HCT116 (cell line): ENCODE data around the gene GNS. TPM values are rescaled to one million over a fixed set of nuclear protein-coding genes. Genes with fewer than 3 reads are reported as not detected.

Experiments
- ATAC-seq: fragments of 200-7000 bp; cut with Tn5 transposase; 2 replicates; pipeline ENCODE4 v1.9.1; 2020; ENCODE audit warnings: mild to moderate bottlenecking, moderate library complexity
- BruUV-seq: library from RNA; stranded (reverse); fragments of 400-500 nt; replicated peaks from 2 replicates; lab custom pipeline; 2021; lab: Mats Ljungman, UMichigan
- CTCF ChIA-PET: fragments of 300-600 bp; sonication (Branson Sonifier 250); formaldehyde crosslinking; loops from one replicate; lab custom pipeline; 2021; ENCODE audit warnings: antibody characterized with exemption; lab: Charles Lee
- POLR2A ChIA-PET: fragments of 300-600, 350-600 bp; sonication (Branson Sonifier 250); formaldehyde crosslinking; loops from one replicate; lab custom pipeline; 2021; ENCODE audit warnings: antibody characterized with exemption; lab: Charles Lee
- RAD21 ChIA-PET, 2 experiments: fragments of 300-600 bp; sonication (Branson Sonifier 250); formaldehyde crosslinking; loops; one replicate each; lab custom pipeline; 2023; ENCODE audit warnings: low total read pairs in 2 of 2; ENCODE audit not compliant: uncharacterized antibody in 2 of 2, unreplicated experiment in 2 of 2, low non-redundant PET in 1 of 2; lab: Charles Lee
- DNase-seq: peaks from one replicate; pipeline ENCODE4 v3.0.0-alpha.2; 2010; ENCODE audit warnings: low read depth, low spot score
- H2AFZ ChIP-seq: fragments of 200-600 bp; shearing (Covaris generic), sonication (generic); 2 replicates; pipeline ENCODE4 v1.6.1; 2017; ENCODE audit warnings: low read depth, mixed run types, mixed read lengths, antibody characterized with exemption, low read length; ENCODE audit not compliant: poor library complexity, severe bottlenecking
- H3K27ac ChIP-seq: 2 replicates; pipeline ENCODE4 v1.5.1; 2012; ENCODE audit warnings: low read depth, low read length
- H3K27me3 ChIP-seq: fragments of 200-600 bp; sonication (generic); 2 replicates; pipeline ENCODE4 v1.6.1; 2016; ENCODE audit warnings: mixed run types, low read length, mixed read lengths; ENCODE audit not compliant: insufficient read depth
- H3K36me3 ChIP-seq, 2 experiments: fragments of 200-500 bp in 1 of 2; fragments of 200-600 bp in 1 of 2; sonication (Bioruptor generic) in 1 of 2; sonication (generic) in 1 of 2; 2 replicates each; pipeline versions ENCODE4 v1.5.1 to v1.6.1; 2014 to 2016; ENCODE audit warnings: low read length in 2 of 2, inconsistent platforms in 1 of 2, mixed read lengths in 1 of 2, mixed run types in 1 of 2; ENCODE audit not compliant: insufficient read depth in 2 of 2, control insufficient read depth in 1 of 2
- H3K4me1 ChIP-seq, 2 experiments: fragments of 200-600 bp in 1 of 2; sonication (generic) in 1 of 2; 2 replicates each; pipeline versions ENCODE4 v1.5.1 to v1.6.1; 2012 to 2017; ENCODE audit warnings: low read length in 2 of 2, inconsistent platforms in 1 of 2, mild to moderate bottlenecking in 1 of 2, mixed read lengths in 1 of 2, mixed run types in 1 of 2, moderate library complexity in 1 of 2; ENCODE audit not compliant: insufficient read depth in 2 of 2, control insufficient read depth in 1 of 2
- H3K4me2 ChIP-seq: fragments of 200-600 bp; sonication (generic); 2 replicates; pipeline ENCODE4 v1.6.1; 2017; ENCODE audit warnings: mixed run types, low read length, mixed read lengths
- H3K4me3 ChIP-seq, 2 experiments: fragments of 200-600 bp in 1 of 2; sonication (generic) in 1 of 2; replicated peaks in 1 of 2; 2 replicates each; pipeline ENCODE4 v1.5.1; 2011 to 2016; ENCODE audit warnings: low read length in 2 of 2, control low read depth in 1 of 2, low read depth in 1 of 2, mild to moderate bottlenecking in 1 of 2, mixed read lengths in 1 of 2, mixed run types in 1 of 2
- H3K79me2 ChIP-seq: fragments of 200-600 bp; sonication (generic); 2 replicates; pipeline ENCODE4 v1.6.1; 2017; ENCODE audit warnings: mild to moderate bottlenecking, mixed run types, low read length, moderate library complexity, mixed read lengths; ENCODE audit not compliant: insufficient read depth
- H3K9ac ChIP-seq: fragments of 200-600 bp; sonication (generic); 2 replicates; pipeline ENCODE4 v1.6.1; 2016; ENCODE audit warnings: low read length, mixed read lengths
- H3K9me2 ChIP-seq: fragments of 200-600 bp; sonication (generic), shearing (Covaris generic); 2 replicates; pipeline ENCODE4 v1.6.1; 2017; ENCODE audit warnings: mixed run types, mild to moderate bottlenecking, moderate library complexity; ENCODE audit not compliant: insufficient read depth
- H3K9me3 ChIP-seq, 2 experiments: fragments of 200-500 bp in 1 of 2; fragments of 200-600 bp in 1 of 2; sonication (Bioruptor generic) in 1 of 2; sonication (generic) in 1 of 2; 2 replicates each; pipeline ENCODE4 v1.6.1; 2014 to 2017; ENCODE audit warnings: low read length in 2 of 2, mixed read lengths in 2 of 2, inconsistent platforms in 1 of 2, low read depth in 1 of 2, mild to moderate bottlenecking in 1 of 2, mixed run types in 1 of 2, moderate library complexity in 1 of 2; ENCODE audit not compliant: control insufficient read depth in 1 of 2, insufficient read depth in 1 of 2
- H4K20me1 ChIP-seq: fragments of 200-600 bp; sonication (generic), shearing (Covaris generic); 2 replicates; pipeline ENCODE4 v1.6.1; 2017; ENCODE audit warnings: mixed run types, mild to moderate bottlenecking, moderate library complexity; ENCODE audit not compliant: insufficient read depth
- CBX3 ChIP-seq: IDR thresholded peaks from 2 replicates; pipeline ENCODE4 v1.6.1; 2012; ENCODE audit warnings: low read depth
- CTCF ChIP-seq, 3 experiments: fragments of 200-600 bp in 1 of 3; sonication (generic) in 1 of 3; IDR thresholded peaks in 2 of 3; conservative IDR thresholded peaks in 1 of 3; 2 replicates each; pipeline ENCODE4 v1.5.1; 2012 to 2017; ENCODE audit warnings: low read depth in 2 of 3, low read length in 2 of 3, antibody characterized with exemption in 1 of 3, borderline replicate concordance in 1 of 3, control low read depth in 1 of 3, mild to moderate bottlenecking in 1 of 3, mixed read lengths in 1 of 3, mixed run types in 1 of 3, moderate library complexity in 1 of 3; ENCODE audit not compliant: insufficient read depth in 1 of 3
- EZH2phosphoT487 ChIP-seq: fragments of 200-600 bp; IDR thresholded peaks from 2 replicates; pipeline ENCODE4 v1.6.1; 2018; ENCODE audit warnings: antibody characterized with exemption, borderline replicate concordance
- FOSL1 ChIP-seq: IDR thresholded peaks from 2 replicates; pipeline ENCODE4 v1.6.1; 2012; ENCODE audit warnings: low read depth
- MAX ChIP-seq: IDR thresholded peaks from 2 replicates; pipeline ENCODE4 v1.6.1; 2012
- POLR2A ChIP-seq: IDR thresholded peaks from 2 replicates; pipeline ENCODE4 v1.7.0; 2011; ENCODE audit warnings: borderline replicate concordance; ENCODE audit not compliant: insufficient read depth, insufficient read length; ENCODE audit errors: extremely low read depth
- RAD21 ChIP-seq: IDR thresholded peaks from 2 replicates; pipeline ENCODE4 v1.6.1; 2012; ENCODE audit warnings: low read depth, mild to moderate bottlenecking
- SIN3A ChIP-seq: IDR thresholded peaks from 2 replicates; pipeline ENCODE4 v1.6.1; 2012; ENCODE audit warnings: low read depth
- SRF ChIP-seq: IDR thresholded peaks from 2 replicates; pipeline ENCODE4 v1.6.1; 2012; ENCODE audit warnings: low read depth
- ZFX ChIP-seq: fragments of 450-650 bp; IDR thresholded peaks from 2 replicates; pipeline ENCODE4 v1.6.1; 2017
- ZNF274 ChIP-seq: fragments of 200-500 bp; sonication (Bioruptor generic); IDR thresholded peaks from 2 replicates; pipeline ENCODE4 v1.6.1; 2014; ENCODE audit warnings: mild to moderate bottlenecking, low read depth, low read length, inconsistent platforms
- intact Hi-C: fragments of 100-400 bp; cut with micrococcal nuclease; formaldehyde crosslinking; loops from 2 replicates; pipeline ENCODE4 v1.10.0; 2022
- total RNA-seq: library from RNA; stranded (reverse); gene quantifications from one replicate; pipeline ENCODE4 v1.2.1, GENCODE V29; 2021; ENCODE audit not compliant: unreplicated experiment
- TF ChIP-seq, protein P1 (sequence below): IDR thresholded peaks from 2 replicates; pipeline ENCODE4 v1.6.1; 2012
- TF ChIP-seq, protein P2 (sequence below): IDR thresholded peaks from 2 replicates; pipeline ENCODE4 v1.6.1; 2012; ENCODE audit warnings: low read depth

Gene GNS
- total RNA-seq, 1 experiment from 2014 or later: 45.7 TPM

- Histone ChIP-seq H3K9me3 (no peaks in the 10 kb centered on the region), H3K4me2 (no peak overlapping the region), H3K4me1 (peaks cover 27 to 33% of the 10 kb centered on the region in 2 experiments), H4K20me1 (no peaks in the 10 kb centered on the region), H3K36me3 (peaks cover 10 to 16% of the 10 kb centered on the region in 2 experiments; a peak in 3 of 4 replicates), H3K27me3 (no peaks in the 10 kb centered on the region), H3K4me3 (no peak overlapping the region), H3K79me2 (peaks cover 49% of the 10 kb centered on the region), H3K9ac (no peak overlapping the region), H3K27ac (no peak overlapping the region), H3K9me2 (no peaks in the 10 kb centered on the region), H2AFZ (no peak overlapping the region)
- ChIA-PET POLR2A (no interaction called here), RAD21 (no interaction called here), CTCF (no interaction called here)
- no TSS peak for BruUV-seq
- no peak for TF ChIP-seq FOSL1
- intact Hi-C loops: no loop called here
- no peak for DNase-seq
- no peak for ATAC-seq
Observed at GRCh38 chr12:64683816-64684543, 75.2 kb downstream of the GNS start.

DNA sequence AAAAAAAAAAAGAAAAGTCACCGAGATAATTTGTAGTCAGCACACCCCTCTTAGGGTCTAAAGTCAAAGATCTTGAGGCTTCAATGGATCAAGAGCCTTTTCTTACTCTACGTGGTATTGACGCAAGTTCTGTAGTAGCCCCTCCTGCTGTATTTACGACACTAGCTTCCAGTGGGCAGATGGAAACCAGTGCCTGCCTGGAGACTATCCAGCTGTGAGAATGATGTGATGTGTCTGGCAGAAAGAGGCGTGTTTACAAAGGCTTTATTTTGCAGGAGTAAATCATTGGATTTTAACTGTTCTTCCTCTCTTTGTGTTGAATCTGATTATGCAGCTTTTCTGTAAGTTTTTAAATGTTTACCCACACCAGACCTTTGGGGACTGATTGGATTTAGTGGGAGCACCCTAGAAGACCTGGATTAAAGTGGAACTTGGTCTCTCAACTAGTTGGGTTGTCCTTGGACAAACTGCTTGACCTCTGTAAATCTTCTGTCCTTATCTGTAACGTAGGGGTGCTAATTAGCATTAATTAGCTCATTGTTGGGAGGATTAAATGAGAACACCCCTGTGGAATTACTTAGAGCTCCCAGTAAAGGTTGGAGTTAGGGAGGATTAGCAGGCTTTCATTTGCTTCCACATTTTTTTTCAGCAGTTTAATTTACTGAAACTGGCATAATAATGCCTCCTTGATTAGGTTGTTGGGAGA lies 76.5 kb downstream of the GNS start:
- no peaks in the 10 kb centered on the region for H4K20me1 ChIP-seq
- POLR2A ChIA-PET: no interaction called here
- H3K9ac ChIP-seq: no peak overlapping the region
- H3K4me1 ChIP-seq: peaks cover 39 to 45% of the 10 kb centered on the region in 2 experiments
- H3K27me3 ChIP-seq: no peaks in the 10 kb centered on the region
- CTCF ChIA-PET: interaction anchor here (1.8 kb wide), 1 partner anchor 133 kb away, joined by 6 read pairs; no protein-coding TSS in a partner anchor
- DNase-seq (no peak), ATAC-seq (no peak)
- no TSS peak for BruUV-seq
- H3K27ac ChIP-seq: no peak overlapping the region
- no peaks in the 10 kb centered on the region for H3K9me2 ChIP-seq
- H2AFZ ChIP-seq: no peak overlapping the region
- H3K9me3 ChIP-seq: no peaks in the 10 kb centered on the region
- H3K36me3 ChIP-seq: peaks cover 6 to 10% of the 10 kb centered on the region in 2 experiments; a peak in 2 of 4 replicates
- no peak overlapping the region for H3K4me2 ChIP-seq
- no peak overlapping the region for H3K4me3 ChIP-seq
- peaks cover 54% of the 10 kb centered on the region for H3K79me2 ChIP-seq
- intact Hi-C loops: no loop called here
- RAD21 ChIA-PET: no interaction called here
- TF ChIP-seq CBX3 (no peak), CTCF (IDR thresholded peaks at IDR 0.05 in 2 of 3, conservative IDR thresholded peaks at IDR 0.05 in 1 of 3; ENCODE audit: borderline replicate concordance in 1 of 3, insufficient read depth in 1 of 3, low read depth in 2 of 3, low read length in 2 of 3) (no peak), EZH2phosphoT487 (no peak), SIN3A (no peak), FOSL1 (no peak), RAD21 (no peak), MAX (no peak), POLR2A (no peak), ZNF274 (no peak), ZFX (no peak), SRF (no peak)
- TF ChIP-seq, protein P1, sequence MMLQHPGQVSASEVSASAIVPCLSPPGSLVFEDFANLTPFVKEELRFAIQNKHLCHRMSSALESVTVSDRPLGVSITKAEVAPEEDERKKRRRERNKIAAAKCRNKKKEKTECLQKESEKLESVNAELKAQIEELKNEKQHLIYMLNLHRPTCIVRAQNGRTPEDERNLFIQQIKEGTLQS: no peak
- TF ChIP-seq, protein P2, sequence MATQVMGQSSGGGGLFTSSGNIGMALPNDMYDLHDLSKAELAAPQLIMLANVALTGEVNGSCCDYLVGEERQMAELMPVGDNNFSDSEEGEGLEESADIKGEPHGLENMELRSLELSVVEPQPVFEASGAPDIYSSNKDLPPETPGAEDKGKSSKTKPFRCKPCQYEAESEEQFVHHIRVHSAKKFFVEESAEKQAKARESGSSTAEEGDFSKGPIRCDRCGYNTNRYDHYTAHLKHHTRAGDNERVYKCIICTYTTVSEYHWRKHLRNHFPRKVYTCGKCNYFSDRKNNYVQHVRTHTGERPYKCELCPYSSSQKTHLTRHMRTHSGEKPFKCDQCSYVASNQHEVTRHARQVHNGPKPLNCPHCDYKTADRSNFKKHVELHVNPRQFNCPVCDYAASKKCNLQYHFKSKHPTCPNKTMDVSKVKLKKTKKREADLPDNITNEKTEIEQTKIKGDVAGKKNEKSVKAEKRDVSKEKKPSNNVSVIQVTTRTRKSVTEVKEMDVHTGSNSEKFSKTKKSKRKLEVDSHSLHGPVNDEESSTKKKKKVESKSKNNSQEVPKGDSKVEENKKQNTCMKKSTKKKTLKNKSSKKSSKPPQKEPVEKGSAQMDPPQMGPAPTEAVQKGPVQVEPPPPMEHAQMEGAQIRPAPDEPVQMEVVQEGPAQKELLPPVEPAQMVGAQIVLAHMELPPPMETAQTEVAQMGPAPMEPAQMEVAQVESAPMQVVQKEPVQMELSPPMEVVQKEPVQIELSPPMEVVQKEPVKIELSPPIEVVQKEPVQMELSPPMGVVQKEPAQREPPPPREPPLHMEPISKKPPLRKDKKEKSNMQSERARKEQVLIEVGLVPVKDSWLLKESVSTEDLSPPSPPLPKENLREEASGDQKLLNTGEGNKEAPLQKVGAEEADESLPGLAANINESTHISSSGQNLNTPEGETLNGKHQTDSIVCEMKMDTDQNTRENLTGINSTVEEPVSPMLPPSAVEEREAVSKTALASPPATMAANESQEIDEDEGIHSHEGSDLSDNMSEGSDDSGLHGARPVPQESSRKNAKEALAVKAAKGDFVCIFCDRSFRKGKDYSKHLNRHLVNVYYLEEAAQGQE: no peak
